Activated CD4-positive, alpha-beta memory T cell treated with anti-CD3 and anti-CD28 coated beads for 36 hours (primary cell): ENCODE measurements around the gene TDRD12. TPM values are rescaled to one million over a fixed set of nuclear protein-coding genes. Genes with fewer than 3 reads are reported as not detected.

Experiments
- CTCF ChIA-PET: fragments of 350-600 bp; sonication (Branson Sonifier 250); formaldehyde crosslinking; loops from one replicate; lab custom pipeline; 2021; ENCODE audit warnings: antibody characterized with exemption, inconsistent platforms; lab: Charles Lee
- POLR2A ChIA-PET: fragments of 350-600 bp; sonication (Branson Sonifier 250); formaldehyde crosslinking; loops from one replicate; lab custom pipeline; 2021; ENCODE audit warnings: antibody characterized with exemption; lab: Charles Lee
- DNase-seq: peaks from one replicate; pipeline ENCODE4 v3.0.0-alpha.2; 2020
- H3K27ac Mint-ChIP-seq: one replicate; pipeline ENCODE4 v1.8.0; 2021; ENCODE audit warnings: mixed read lengths
- H3K27me3 Mint-ChIP-seq: one replicate; pipeline ENCODE4 v1.8.0; 2021; ENCODE audit warnings: mixed read lengths
- H3K36me3 Mint-ChIP-seq: one replicate; pipeline ENCODE4 v1.8.0; 2021; ENCODE audit warnings: mixed read lengths
- H3K4me1 Mint-ChIP-seq: one replicate; pipeline ENCODE4 v1.8.0; 2021; ENCODE audit warnings: low read depth, mixed read lengths
- H3K4me3 Mint-ChIP-seq: one replicate; pipeline ENCODE4 v1.8.0; 2021; ENCODE audit warnings: mild to moderate bottlenecking, mixed read lengths
- H3K9me3 Mint-ChIP-seq: one replicate; pipeline ENCODE4 v1.8.0; 2021; ENCODE audit warnings: mixed read lengths
- intact Hi-C: fragments of 100-400 bp; cut with micrococcal nuclease; formaldehyde crosslinking; loops from one replicate; pipeline ENCODE4 v1.15.1; 2023
- total RNA-seq, 2 experiments: library from RNA; stranded (reverse); gene quantifications; one replicate each; pipeline ENCODE4 v1.2.3, GENCODE V29; 2021

TDRD12 gene
- total RNA-seq, 2 experiments from 2014 or later = 0.24 to 0.63 TPM

GRCh38 chr19:32876236-32876918, 156.8 kb downstream of the TDRD12 start:
- H3K36me3 Mint-ChIP-seq = no peaks in the 10 kb centered on the region
- no peaks in the 10 kb centered on the region for H3K9me3 Mint-ChIP-seq
- H3K4me3 Mint-ChIP-seq = no peak overlapping the region
- H3K27me3 Mint-ChIP-seq = no peaks in the 10 kb centered on the region
- POLR2A ChIA-PET = no interaction called here
- CTCF ChIA-PET = no interaction called here
- DNase-seq = no peak
- no peaks in the 10 kb centered on the region for H3K4me1 Mint-ChIP-seq
- no peak overlapping the region for H3K27ac Mint-ChIP-seq
- intact Hi-C loops = no loop called here

GRCh38 chr19:32876919-32877285, 157.3 kb downstream of the TDRD12 start:
- Mint-ChIP-seq H3K27me3 (no peaks in the 10 kb centered on the region), H3K4me3 (no peak overlapping the region), H3K4me1 (no peaks in the 10 kb centered on the region), H3K36me3 (no peaks in the 10 kb centered on the region), H3K9me3 (no peaks in the 10 kb centered on the region), H3K27ac (no peak overlapping the region)
- ChIA-PET POLR2A (no interaction called here), CTCF (no interaction called here)
- intact Hi-C loops = no loop called here
- no peak for DNase-seq

Other genes with a start within 250 kb of the TDRD12 start
- 100 to 1,000 TPM; 242 to 246 TPM for gene PDCD5, start 138.6 kb upstream of the TDRD12 start, total RNA-seq
- gene ANKRD27, start 44.6 kb upstream of the TDRD12 start, total RNA-seq = 10 to 100 TPM; 39.7 to 45.4 TPM
- under 1 TPM; 0.10 to 0.19 TPM for gene RGS9BP, start 43.9 kb upstream of the TDRD12 start, total RNA-seq
- gene NUDT19, start 27.9 kb upstream of the TDRD12 start, total RNA-seq = 10 to 100 TPM; 14.9 to 15.0 TPM
- gene SLC7A9, start 150.0 kb downstream of the TDRD12 start, total RNA-seq = under 1 TPM in 1 of 2 experiments, not detected in 1; 0.22 TPM